HG03575 (cell line): Measurements from ENCODE around the gene PIP4P1.

Source experiments
- ATAC-seq: cut with Tn5 transposase; IDR thresholded peaks from one replicate; pipeline ENCODE4 v1.9.1; 2021; ENCODE audit not compliant: unreplicated experiment, insufficient number of reproducible peaks, low FRiP score; ENCODE audit errors: extremely low read depth

The PIP4P1 gene

DNA sequence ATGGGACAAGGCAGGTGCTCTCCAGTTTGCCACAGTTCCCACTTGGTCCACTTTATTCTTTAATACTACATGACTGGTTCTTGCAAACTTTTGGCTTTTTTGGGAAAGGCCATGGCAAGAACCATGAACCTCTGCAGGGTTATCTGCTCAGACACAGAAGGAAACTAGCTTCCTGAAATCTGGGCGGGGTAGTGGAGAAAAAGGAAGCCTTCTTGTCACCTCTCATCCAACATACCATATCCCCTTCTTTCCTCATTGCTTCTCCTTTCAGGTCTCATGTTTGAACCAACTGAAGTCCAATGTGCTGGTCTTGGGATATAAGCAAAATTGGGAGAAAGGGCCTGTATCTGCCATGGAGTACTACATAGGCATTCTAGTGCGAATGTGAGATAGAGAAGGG lies 19.8 kb downstream of the PIP4P1 start:
- ATAC-seq, result no peak

DNA sequence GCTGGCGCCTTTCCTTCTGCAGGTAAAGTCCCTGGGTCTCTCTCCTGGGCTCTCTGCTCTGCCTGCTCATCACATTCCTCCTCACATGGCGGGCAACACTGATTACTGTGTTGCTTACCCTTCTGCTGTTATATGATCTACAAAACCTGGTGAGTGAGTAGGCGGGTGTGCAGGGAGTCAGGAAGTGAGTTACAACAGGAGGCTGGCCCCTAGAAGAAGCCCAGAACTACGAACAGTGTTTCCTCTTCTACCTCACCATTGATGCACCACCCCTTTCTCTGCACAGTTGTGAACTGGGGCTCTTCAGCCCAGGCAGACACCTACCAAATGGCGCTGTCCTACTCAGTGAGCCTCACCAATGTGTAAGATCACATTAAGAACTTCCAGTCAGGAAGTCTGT lies 20.4 kb downstream of the PIP4P1 start:
- ATAC-seq, result no peak

DNA sequence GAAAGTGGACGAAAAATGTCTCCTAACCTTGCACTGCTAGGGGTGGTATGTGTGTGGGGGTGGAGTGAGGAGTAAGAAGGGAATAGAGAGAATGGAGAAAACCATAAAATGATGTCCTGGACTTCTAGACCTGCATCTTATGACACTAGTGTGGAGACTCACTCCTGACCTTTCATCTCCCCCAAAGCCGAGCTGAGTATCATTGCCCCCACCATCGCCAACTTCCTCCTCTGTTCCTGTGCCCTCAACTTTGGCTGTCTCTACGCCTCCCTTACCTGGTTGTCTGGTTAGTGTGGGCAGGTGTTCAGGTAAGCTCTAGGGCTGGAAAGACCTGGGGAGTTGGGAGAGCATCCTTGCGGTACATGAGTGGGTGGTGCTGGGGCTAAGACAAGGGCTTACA lies 20.8 kb downstream of the PIP4P1 start:
- ATAC-seq, result no peak

DNA sequence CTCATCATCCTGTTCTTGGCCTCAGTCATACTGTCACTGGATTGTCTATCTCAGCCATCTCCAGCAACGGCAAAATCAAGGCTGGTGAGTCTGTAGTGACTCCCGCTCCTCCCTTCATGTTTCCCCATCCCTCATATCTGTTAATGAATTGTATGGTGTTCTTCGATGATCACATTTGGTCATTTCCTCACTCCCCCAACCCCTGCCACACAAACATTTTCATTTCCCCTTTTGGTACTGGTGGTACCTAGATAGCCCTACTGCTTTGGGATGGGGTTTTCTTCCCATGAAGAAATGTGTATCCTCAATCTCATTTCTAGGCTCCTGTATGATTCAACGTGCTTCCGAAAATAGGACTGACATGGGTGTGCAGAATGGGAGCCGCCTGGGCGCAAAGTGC lies 22.6 kb downstream of the PIP4P1 start:
- no peak for ATAC-seq

DNA sequence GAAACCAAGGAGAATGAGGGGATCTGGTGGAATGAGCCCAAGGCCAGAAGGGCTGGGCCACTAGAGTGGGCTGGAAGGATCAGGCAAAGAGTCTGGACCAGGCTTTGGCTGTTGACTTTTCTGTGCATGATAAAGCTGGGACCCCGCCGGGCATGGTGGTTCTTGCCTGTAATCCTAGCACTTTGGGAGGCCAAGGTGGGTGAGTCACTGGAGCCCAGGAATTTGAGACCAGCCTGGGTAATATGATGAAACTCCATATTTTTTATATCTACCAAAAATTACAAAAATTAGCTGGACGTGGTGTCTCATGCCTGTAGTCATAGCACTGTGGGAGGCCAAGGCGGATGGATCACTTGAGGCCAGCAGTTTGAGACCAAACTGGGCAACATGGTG lies 24.9 kb downstream of the PIP4P1 start:
- no peak for ATAC-seq

DNA sequence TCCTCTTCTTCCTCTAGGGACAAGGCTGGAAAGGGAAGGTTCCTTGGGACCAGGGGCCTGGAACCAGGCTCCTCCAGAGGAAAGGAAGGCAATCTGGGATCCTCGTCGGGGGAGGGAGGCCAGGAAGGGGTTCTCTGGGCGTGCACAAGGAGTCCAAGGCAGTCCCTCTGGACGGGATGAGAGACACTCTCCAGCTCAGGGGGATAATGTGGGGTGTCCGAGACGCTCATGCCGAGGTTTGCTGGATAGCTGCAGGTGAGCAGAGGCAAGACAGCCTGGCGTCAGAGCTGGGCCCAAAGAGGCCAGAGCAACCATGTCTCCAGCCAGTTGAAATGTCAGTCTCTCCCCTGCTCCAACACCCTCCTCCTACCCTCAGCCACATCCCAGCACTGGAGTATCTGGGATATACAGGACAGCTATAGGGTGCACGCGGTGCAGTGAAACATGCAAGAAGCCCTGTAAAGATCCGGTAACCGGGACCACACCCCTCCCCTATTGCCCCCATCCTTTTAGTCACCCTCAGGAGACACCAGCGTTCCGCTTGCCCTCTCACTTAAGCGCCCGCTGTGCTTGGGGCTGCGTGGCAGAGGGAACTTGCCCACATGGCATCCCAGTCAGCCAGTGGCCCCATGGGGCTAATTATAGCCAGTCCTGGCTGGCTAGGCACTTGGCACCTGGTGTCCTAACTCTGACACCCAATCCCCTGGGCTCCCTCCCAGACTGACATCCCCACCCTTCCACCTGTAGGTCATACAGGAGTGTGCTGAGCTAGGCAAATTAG lies 25.5 kb downstream of the PIP4P1 start, which contains the start of gene KLHL33:
KLHL33 (minus strand) TSS at position 585 of the 781 bp plus-strand sequence; CDS start at position 230, 355 bp downstream.
- ATAC-seq, result no peak

DNA sequence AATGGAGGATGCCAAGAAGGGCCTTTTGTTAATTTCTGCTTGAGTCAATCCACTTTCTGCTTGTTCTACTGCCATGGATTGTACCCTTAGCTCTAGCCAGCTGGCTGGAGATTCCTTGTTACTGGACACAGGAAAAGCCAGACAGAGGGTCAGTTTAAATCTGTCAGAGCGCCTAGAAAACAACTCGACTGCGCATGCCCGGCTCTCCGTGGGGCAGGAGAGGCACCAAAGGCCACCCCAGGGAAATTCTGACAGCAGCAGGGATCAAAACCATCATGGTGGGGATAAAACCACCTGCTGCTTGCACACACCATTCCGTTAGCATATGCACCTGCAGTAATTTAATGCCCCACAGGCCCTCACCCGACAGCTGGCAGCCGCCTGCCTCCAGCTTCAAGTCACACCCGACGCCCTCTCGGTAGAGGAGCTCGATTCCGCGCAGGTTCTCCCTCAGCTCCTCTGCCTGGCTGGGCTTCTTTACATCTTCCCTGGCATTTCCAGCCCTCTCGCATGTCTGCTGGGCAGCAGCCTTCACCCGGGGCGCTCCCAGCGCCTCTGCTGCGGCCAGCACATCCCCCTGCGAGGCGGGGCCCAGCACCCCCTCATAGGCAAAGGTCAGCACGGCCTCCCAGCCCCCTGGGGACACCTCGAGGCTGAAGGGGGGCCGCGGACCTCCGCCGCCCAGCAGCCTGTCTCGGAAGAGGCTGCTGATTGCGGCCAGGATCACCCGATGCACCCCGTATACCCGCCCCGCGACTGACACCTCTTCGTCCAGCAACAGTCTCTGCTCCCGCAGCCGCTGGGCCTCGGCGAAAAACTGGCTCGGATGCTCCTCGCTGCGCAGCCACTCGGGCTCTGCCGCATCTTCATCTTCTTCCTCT lies 26.3 kb downstream of the PIP4P1 start:
- no peak for ATAC-seq

DNA sequence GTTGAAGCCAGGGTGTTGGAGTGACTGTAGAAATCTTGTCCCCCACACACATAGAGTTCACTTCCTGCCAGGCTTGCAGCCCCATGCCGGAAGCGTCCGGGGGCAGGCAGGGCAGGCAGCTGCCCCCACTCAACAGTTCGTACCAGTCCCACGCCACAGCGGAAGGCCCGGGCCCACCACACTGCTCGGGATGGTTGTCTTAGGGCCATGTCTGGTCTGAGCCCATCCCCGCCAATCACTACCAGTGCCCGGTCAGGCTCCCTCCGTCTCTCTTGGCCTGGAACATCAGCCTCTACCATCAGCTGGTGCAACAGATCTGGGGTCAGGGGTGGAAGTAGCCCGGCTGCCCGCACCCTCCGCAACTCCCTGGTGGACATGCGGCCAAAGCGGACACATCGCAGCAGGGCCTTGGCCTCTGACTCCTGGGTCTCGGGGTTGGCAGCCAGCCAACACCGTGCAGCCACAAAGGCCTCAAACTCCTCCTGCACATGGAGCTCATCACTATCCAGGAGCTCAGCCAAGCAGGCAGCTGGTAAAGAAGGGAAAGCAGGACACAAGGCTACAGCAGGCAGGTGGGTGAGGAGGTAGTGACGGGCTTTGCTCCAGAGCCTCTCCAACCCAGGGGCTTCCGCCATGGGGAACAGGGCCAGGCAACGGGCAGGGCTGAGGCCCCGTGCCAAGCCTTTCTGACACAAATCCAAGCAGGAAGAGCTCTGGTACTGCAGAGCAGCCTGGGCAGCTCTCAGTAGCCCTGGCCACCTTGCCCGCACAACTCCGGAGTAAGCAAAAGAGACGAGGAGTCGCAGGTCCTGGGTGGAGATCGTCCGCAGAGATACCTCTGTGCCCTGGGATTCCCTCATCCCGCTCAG lies 31.2 kb downstream of the PIP4P1 start:
- ATAC-seq, result no peak

DNA sequence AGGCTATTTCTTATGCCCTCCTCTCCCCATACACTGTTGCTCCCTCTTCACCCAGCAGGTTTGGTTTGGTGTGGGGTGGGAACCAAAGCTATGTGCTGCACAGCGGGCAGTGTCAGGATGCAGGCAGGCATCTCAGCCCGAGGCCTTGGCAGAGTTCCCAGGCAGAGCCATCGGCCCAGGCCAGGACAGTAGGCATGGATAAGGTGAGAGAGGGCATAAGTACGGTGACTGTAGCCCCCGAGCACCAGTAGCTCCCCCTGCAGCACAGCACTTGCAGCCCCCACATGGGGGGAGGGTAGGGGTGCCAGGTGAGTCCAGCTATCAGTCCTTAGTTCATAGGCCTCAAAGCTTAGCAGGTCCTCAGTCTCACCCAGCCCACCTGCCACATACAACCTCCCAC lies 32.4 kb downstream of the PIP4P1 start:
- ATAC-seq, result no peak

DNA sequence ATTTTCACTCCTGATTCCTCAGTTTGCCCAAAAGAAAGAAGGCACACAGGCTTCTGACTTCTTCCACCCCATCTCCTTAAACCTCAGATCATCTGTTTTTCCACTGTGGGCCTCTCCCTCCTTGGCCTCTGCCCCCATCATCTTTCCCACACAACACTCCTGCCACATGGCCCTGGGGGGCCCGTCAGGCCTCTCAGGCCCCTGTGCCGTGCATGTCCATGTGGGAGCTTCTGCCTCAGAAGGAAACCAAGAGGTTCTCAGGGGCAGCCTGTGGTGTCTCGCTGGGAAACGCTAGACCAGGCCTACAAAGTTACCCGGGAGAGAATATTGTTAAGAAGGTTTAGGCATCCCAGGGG lies 33.2 kb downstream of the PIP4P1 start:
- no peak for ATAC-seq

DNA sequence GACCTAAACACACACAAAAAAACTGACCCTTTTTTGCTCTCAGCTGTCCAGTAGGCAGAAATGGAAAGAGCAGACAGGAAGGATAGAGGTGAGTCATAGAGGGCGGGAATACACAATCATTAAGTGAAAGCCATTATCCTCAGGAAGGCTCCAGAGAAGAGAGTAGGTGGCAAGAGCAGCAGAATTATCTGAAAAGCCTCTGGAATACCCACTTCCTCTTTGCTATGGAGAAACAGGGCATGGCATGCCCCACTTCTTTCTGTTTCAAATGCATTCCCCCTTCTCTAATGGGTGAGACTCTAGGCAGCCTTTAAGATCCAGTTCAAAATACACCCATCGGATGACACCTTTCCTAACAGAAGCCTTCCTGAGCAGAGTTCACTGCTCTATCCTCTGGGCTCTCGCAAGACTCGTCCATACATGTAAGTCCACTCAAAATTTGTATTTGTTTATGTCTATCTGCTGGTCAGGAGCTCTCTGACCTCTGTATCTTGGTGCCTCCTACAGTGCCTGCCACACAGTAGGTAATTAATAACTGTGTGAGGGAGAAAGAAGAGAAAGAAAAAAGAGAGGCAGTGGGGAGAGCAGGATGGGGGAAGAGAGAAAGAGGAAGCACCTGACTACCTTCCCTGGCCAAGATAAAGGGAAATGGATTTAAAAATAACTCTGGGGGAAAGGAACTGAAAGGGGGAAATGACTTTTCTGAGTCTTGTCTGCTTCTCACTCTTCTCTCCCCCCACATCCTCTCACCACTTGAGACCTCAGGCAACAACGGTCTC lies 33.8 kb downstream of the PIP4P1 start:
- ATAC-seq, result no peak

DNA sequence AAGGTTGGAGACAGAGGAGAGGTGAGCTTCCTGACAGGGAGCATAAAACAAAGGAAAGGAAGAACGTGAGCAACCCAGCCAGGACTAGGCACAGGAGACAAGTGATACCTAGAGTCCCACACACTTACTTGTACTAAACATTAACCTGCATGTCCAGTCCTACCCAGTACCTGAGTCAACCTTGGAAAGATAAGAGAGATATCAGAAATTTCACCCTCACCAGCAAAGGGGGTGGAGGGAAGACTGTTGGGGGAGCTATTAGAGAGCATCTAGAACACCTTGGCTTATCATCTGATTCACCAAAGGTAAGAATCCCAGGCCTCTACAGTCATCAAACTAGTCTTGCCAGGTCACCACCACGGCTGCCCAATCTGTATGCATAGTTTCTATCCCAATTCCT lies 36.4 kb downstream of the PIP4P1 start:
- no peak for ATAC-seq

DNA sequence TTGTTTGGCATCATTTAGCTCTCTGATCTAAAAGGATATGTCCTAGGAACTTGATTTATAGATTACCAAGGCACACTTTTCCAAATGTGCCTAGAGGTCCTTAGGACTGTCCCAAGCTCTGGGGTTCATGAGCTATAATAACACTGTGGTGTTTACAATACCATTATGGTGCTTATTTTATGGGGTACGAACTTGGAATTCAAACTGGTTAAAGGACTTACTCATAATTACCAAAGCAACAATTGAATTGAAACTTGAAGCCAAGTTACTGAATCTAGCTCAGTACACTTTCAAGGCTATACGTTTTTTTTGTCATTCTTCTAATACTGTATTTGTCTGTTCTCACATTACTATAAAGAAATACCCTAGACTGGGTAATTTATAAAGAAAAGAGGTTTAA lies 38.3 kb downstream of the PIP4P1 start:
- ATAC-seq, result no peak

DNA sequence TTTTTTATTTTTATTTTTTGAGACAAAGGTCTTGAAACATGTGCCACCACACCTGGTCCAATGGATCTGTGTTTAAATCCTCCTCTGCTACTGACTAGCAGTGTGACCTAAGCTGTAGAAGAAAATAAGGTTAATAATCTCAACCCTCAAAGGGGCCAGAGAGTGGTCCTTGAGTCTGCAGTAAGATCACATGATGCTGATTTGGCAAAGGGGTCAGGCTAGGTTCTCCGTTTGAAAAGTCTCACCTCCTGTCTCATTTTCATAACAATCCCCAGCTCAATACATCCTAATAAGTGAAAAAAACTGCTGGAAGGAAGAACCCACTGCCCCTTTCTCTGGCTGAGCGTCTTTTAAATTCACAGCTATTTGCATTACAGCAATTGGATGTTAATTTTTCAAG lies 40.0 kb downstream of the PIP4P1 start:
- ATAC-seq, result no peak

DNA sequence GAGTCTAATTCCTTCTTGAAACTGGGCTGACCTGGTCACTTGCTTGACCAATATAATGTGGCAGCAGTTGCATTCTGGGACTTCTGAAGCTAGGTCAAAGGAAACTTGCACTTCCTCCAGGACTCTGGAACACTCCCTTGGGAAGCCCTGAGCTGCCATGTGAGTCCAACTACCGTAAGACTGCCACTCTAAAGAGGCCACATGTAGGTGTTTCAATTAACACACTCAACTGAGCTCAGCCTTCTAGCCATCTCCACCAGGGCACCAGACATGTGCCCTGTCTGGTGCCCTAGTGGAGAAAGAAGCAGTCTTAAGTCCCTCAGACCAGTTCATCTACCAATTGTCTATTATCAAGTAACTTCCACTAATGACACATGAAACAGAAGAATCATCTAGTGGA lies 41.8 kb downstream of the PIP4P1 start:
- ATAC-seq, result no peak

DNA sequence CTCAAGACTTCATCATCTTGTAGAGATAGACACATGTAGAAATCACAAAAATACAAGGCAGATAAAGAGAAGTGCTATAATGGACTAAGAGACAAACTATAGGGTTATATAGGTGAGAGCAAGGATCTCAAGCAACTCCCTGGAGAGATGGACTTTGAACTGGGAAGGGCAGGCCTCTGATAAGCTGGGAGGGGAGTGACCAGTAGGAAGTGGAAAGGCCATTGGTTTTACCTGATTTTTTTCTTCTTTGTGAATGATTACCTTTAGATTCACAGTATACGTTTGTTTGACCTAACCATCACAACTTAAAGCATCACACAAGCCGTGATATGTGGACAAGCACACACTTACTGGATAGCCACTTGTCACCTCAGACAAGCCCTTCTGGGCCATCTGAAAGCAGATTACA lies 42.7 kb downstream of the PIP4P1 start:
- ATAC-seq, result no peak

DNA sequence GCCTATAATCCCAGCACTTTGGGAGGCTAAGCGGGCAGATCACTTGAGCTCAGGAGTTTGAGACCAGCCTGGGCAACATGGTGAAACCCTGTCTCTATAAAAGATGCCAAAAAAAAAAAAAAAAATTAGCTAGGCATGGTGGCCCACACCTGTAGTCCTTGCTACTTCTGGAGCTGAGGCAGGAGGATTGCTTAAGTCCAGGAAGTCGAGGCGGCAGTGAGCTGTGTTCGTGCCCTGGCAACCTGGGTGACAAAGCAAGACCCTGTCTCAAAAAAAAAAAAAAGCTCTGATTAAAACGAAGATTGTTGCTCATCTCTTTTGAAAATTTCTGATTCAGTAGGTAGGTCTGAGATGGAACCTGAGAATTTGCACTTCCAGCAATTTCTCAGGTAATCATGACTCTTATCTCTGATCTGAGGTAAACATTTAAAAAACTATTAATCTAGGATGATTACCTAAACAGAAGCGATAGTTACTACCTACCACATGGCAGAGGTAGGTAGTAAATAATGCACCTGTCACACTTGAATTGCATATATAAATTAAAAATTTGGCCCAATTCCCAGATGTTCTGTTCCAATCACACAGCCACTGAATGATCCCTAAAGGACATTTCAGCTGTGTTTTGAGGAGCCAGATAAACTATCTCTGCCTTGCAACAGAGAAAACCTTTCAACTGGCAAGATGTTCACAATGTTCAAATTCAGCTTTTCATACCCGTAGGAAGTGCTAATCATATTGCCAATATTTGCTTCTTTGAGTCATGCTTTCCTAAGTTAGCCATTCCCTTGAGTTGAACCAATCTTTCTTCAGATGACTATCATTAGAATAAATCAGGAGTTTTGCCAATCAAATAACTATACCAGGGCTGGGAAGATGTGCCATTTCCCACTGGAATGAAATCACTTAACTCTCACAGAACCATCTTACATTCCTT lies 43.7 kb downstream of the PIP4P1 start:
- ATAC-seq, result no peak

DNA sequence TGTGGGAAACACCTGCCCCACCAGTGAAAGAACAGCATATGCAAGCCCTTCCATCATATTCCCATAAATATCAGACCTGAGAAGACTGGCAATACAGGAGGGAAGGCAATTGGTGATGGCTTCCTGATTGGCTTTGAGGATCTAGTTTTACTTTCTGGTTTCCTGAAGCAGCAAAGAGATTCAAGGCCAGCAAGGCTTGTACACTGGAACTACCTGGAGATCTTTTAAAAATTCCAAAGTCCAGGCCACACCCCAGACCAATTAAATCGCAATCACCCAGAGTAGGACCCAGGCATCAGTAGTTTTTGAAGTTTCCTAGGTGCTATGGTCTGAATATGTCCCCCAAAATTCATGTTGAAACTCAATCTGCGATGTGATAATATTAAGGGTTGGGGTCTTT lies 45.0 kb downstream of the PIP4P1 start:
- no peak for ATAC-seq
